Measurements from ENCODE around the gene RNF150. TPM values are rescaled to one million over a fixed set of nuclear protein-coding genes. Genes with fewer than 3 reads are reported as not detected.

The RNF150 gene
- total RNA-seq, 1 donor from 2014 or later, result 5.8 TPM

- Mint-ChIP-seq H3K4me3 (ENCODE audit: unreplicated experiment) (no peak overlapping the region), H3K36me3 (ENCODE audit: low read depth, unreplicated experiment) (no peaks in the 10 kb centered on the region), H3K27ac (ENCODE audit: unreplicated experiment) (no peak overlapping the region), H3K9me3 (ENCODE audit: unreplicated experiment) (no peaks in the 10 kb centered on the region), H3K4me1 (ENCODE audit: unreplicated experiment) (no peaks in the 10 kb centered on the region), H3K27me3 (ENCODE audit: unreplicated experiment) (no peaks in the 10 kb centered on the region)
- no peak for DNase-seq (ENCODE audit: low spot score)
- TF ChIP-seq CTCF (IDR thresholded peaks at IDR 0.05; ENCODE audit: unreplicated experiment), result no peak
Observed at GRCh38 chr4:141099326-141099725, 33.9 kb downstream of the RNF150 start.

DNA sequence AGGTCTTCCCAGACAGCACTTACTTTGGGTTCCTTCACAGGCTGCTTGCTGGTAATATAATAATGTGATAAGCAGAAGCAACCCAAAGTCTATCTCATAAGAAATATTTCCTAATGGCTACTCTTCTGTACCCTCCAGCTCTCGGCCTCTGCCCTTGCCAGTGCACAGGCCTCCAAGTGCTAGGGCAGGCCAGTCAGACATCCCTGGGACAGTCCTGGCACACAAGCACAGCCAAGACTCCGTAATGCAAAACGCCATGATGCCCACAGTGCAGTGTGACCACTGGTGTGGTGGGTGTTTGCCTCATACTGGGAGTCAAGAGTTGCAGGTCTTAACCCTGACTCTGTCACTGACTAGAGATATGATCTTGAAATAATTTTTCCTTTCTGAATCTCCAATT is 35.1 kb downstream of the RNF150 start:
- no peak for TF ChIP-seq CTCF (IDR thresholded peaks at IDR 0.05; ENCODE audit: unreplicated experiment)
- Mint-ChIP-seq H3K9me3 (ENCODE audit: unreplicated experiment) (peaks cover 4% of the 10 kb centered on the region), H3K4me1 (ENCODE audit: unreplicated experiment) (no peaks in the 10 kb centered on the region), H3K4me3 (ENCODE audit: unreplicated experiment) (no peak overlapping the region), H3K36me3 (ENCODE audit: low read depth, unreplicated experiment) (no peaks in the 10 kb centered on the region), H3K27me3 (ENCODE audit: unreplicated experiment) (no peaks in the 10 kb centered on the region), H3K27ac (ENCODE audit: unreplicated experiment) (no peak overlapping the region)
- DNase-seq (ENCODE audit: low spot score), result no peak

DNA sequence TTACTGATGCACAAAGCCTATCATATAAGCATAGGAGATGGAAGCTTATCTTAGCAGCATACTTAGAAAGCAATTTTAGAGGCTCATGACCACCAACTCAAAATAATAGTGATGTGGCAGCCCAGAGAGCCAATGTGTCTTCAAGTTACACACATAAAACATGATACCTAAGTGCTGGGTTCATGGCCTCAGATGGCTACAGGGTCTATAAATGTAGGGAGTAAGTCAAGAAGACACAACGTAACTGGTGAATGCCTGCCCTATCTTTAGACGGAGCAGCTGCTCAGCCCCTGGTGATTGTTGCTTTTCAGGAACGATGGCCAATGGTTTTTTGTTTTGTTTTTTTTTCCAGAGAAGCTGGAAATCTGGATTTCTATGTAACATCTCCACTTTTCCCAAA is 42.8 kb downstream of the RNF150 start:
- no peak for DNase-seq (ENCODE audit: low spot score)
- TF ChIP-seq CTCF (IDR thresholded peaks at IDR 0.05; ENCODE audit: unreplicated experiment), result no peak
- no peaks in the 10 kb centered on the region for H3K4me1 Mint-ChIP-seq (ENCODE audit: unreplicated experiment)
- no peak overlapping the region for H3K4me3 Mint-ChIP-seq (ENCODE audit: unreplicated experiment)
- H3K27me3 Mint-ChIP-seq (ENCODE audit: unreplicated experiment), result no peaks in the 10 kb centered on the region
- no peaks in the 10 kb centered on the region for H3K36me3 Mint-ChIP-seq (ENCODE audit: low read depth, unreplicated experiment)
- H3K27ac Mint-ChIP-seq (ENCODE audit: unreplicated experiment), result no peak overlapping the region
- peaks cover 4% of the 10 kb centered on the region for H3K9me3 Mint-ChIP-seq (ENCODE audit: unreplicated experiment)

- Mint-ChIP-seq H3K4me3 (ENCODE audit: unreplicated experiment) (no peak overlapping the region), H3K36me3 (ENCODE audit: low read depth, unreplicated experiment) (no peaks in the 10 kb centered on the region), H3K27ac (ENCODE audit: unreplicated experiment) (no peak overlapping the region), H3K27me3 (ENCODE audit: unreplicated experiment) (no peaks in the 10 kb centered on the region), H3K9me3 (ENCODE audit: unreplicated experiment) (no peaks in the 10 kb centered on the region), H3K4me1 (ENCODE audit: unreplicated experiment) (no peaks in the 10 kb centered on the region)
- TF ChIP-seq CTCF (IDR thresholded peaks at IDR 0.05; ENCODE audit: unreplicated experiment), result no peak
- no peak for DNase-seq (ENCODE audit: low spot score)
Observed at GRCh38 chr4:141081921-141082395, 51.3 kb downstream of the RNF150 start.

DNA sequence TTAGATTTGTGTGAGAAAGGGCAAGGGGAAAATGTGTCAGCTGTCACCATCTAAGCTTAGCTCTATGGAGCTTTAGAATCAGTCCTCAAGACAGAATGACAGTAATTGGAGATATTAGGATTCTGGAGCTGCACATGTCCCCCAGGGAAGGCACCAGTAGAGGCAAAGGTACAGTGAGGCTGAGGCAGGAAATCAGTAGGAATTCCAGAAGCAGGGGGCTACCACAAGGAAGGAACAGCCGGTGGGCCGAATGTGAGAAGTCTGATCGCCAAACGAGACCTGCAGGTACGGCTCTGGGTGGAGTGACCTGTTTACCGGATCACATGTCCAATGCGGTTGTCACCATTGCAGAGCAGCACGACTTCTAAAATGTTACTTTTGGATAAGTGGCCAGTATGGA is 52.6 kb downstream of the RNF150 start:
- H3K4me1 Mint-ChIP-seq (ENCODE audit: unreplicated experiment), result no peaks in the 10 kb centered on the region
- no peaks in the 10 kb centered on the region for H3K27me3 Mint-ChIP-seq (ENCODE audit: unreplicated experiment)
- TF ChIP-seq CTCF (IDR thresholded peaks at IDR 0.05; ENCODE audit: unreplicated experiment), result no peak
- H3K4me3 Mint-ChIP-seq (ENCODE audit: unreplicated experiment), result no peak overlapping the region
- H3K36me3 Mint-ChIP-seq (ENCODE audit: low read depth, unreplicated experiment), result no peaks in the 10 kb centered on the region
- no peaks in the 10 kb centered on the region for H3K9me3 Mint-ChIP-seq (ENCODE audit: unreplicated experiment)
- H3K27ac Mint-ChIP-seq (ENCODE audit: unreplicated experiment), result no peak overlapping the region
- DNase-seq (ENCODE audit: low spot score), result no peak
